Psoas muscle (tissue), 8 donors: Measurements from ENCODE around the gene RNF150. TPM values are rescaled to one million over a fixed set of nuclear protein-coding genes. Genes with fewer than 3 reads are reported as not detected.

ENCODE experiments used
- ATAC-seq, 4 donors: fragments of 200-7000 bp; cut with Tn5 transposase; one replicate each; pipeline ENCODE4 v1.9.1; 2020; ENCODE audit warnings: moderate library complexity in 3 of 4, mild to moderate bottlenecking in 2 of 4
- DNase-seq, 2 donors: peaks; one replicate each; pipeline ENCODE4 v3.0.0-alpha.2; 2020
- H3K27ac ChIP-seq: fragments of 200-600 bp; one replicate; pipeline ENCODE4 v1.8.0; 2022
- H3K27me3 ChIP-seq, 3 donors: fragments of 200-600 bp in 1 of 3; one replicate each; pipeline versions ENCODE4 v1.6.1 to v1.8.0; 2013 to 2022; ENCODE audit warnings: low read length in 2 of 3, mild to moderate bottlenecking in 2 of 3, moderate library complexity in 1 of 3; ENCODE audit not compliant: insufficient read depth in 3 of 3
- H3K36me3 ChIP-seq, 2 donors: fragments of 200-600 bp in 1 of 2; one replicate each; pipeline versions ENCODE4 v1.6.1 to v1.8.0; 2013 to 2022; ENCODE audit warnings: low read depth in 1 of 2, mild to moderate bottlenecking in 1 of 2, moderate library complexity in 1 of 2; ENCODE audit not compliant: insufficient read depth in 1 of 2
- H3K4me1 ChIP-seq: fragments of 200-600 bp; one replicate; pipeline ENCODE4 v1.8.0; 2022
- H3K4me3 ChIP-seq: fragments of 200-600 bp; one replicate; pipeline ENCODE4 v1.8.0; 2022; ENCODE audit warnings: mild to moderate bottlenecking
- H3K9me3 ChIP-seq: fragments of 200-600 bp; one replicate; pipeline ENCODE4 v1.8.0; 2022
- WGBS, 3 donors: extraction: QIAGEN DNeasy Blood & Tissue Kit; methylation state at CpG; one replicate each; pipeline versions ENCODE4 v1.1.6 to v1.1.7; 2013; 5-methylcytosine and 5-hydroxymethylcytosine counted together
- intact Hi-C, 2 donors: fragments of 100-400 bp; cut with DNase I; formaldehyde crosslinking; loops; one replicate each; pipeline versions ENCODE4 v1.11.0 to v1.14.2; 2022
- polyA plus RNA-seq, 3 donors: library from polyadenylated mRNA; stranded (reverse); fragments of 200-250 nt; gene quantifications; one replicate each; pipeline ENCODE4 v1.2.3, GENCODE V29; 2013
- total RNA-seq, 4 donors: library from RNA; stranded (reverse); fragmentation: NEBNext Ultra II Directional in 2 of 4; extraction: Animal tissue kit (Norgen Biotek cat#: 25700) in 2 of 4; gene quantifications; one replicate each; pipeline versions ENCODE4 v1.2.1 to v1.2.4, GENCODE V29; 2021 to 2023
- TF ChIP-seq, protein P1 (sequence below): fragments of 200-600 bp; IDR thresholded peaks from one replicate; pipeline ENCODE4 v1.8.0; 2022; ENCODE audit warnings: antibody characterized with exemption
- donor health status: healthy with polysubstance abuse.
- donor health status: DM: no; HTN: no; CAD: no; lungs with moderate emphysema.
- donor health status: Bipolar disorder and iron deficiency.
- donor health status: healthy.
- donor health status: DM: yes; HTN: yes; CAD: no.
- donor health status: DM: no; HTN: no; CAD: no.
- donor health status: DM: no; HTN: no; CAD: no.
- donor health status: DM: yes; HTN: yes; CAD: no.

RNF150 gene
- total and polyA plus RNA-seq, 7 donors = 0.78 to 12.6 (median 3.2) TPM

- WGBS, 3 donors = 87 to 93% (median 93%) methylated on average over 3 of the region's 3 CpGs
- Histone ChIP-seq H3K4me1 (peaks cover 12% of the 10 kb centered on the region), H3K36me3 (no peaks in the 10 kb centered on the region), H3K27ac (no peak overlapping the region), H3K27me3 (no peaks in the 10 kb centered on the region), H3K9me3 (no peaks in the 10 kb centered on the region), H3K4me3 (no peak overlapping the region)
- DNase-seq (no peak), ATAC-seq (no peak)
- intact Hi-C loops = no loop called here
- TF ChIP-seq, protein P1, sequence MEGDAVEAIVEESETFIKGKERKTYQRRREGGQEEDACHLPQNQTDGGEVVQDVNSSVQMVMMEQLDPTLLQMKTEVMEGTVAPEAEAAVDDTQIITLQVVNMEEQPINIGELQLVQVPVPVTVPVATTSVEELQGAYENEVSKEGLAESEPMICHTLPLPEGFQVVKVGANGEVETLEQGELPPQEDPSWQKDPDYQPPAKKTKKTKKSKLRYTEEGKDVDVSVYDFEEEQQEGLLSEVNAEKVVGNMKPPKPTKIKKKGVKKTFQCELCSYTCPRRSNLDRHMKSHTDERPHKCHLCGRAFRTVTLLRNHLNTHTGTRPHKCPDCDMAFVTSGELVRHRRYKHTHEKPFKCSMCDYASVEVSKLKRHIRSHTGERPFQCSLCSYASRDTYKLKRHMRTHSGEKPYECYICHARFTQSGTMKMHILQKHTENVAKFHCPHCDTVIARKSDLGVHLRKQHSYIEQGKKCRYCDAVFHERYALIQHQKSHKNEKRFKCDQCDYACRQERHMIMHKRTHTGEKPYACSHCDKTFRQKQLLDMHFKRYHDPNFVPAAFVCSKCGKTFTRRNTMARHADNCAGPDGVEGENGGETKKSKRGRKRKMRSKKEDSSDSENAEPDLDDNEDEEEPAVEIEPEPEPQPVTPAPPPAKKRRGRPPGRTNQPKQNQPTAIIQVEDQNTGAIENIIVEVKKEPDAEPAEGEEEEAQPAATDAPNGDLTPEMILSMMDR = no peak
Observed at GRCh38 chr4:141065872-141066271, 67.4 kb downstream of the RNF150 start.

DNA sequence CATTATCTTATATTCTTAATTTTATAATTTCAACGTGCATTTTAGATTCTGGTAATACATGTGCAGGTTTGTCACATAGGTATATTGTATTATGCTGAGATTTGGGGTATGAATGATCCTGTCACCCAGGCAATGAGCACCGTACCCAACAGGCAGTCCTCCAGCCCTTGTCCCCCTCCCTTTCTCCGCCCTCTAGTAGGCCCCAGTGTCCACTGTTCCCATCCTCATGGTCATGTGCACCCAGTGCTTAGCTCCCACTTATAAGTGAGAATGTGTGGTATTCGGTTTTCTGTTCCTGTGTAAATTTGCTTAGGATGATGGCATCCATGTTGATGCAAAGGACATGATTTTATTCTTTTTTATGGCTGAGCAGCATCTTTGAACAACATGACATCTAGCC lies 70.6 kb downstream of the RNF150 start:
- TF ChIP-seq, protein P1 = no peak
- intact Hi-C loops = no loop called here
- Histone ChIP-seq H3K9me3 (no peaks in the 10 kb centered on the region), H3K27me3 (no peaks in the 10 kb centered on the region), H3K4me1 (peaks cover 12% of the 10 kb centered on the region), H3K4me3 (no peak overlapping the region), H3K36me3 (no peaks in the 10 kb centered on the region), H3K27ac (no peak overlapping the region)
- DNase-seq = no peak
- ATAC-seq = no peak
- 78 to 92% (median 78%) methylated on average over 4 of the region's 4 CpGs for WGBS, 3 donors

GRCh38 chr4:141058591-141059512 lies 74.4 kb downstream of the RNF150 start:
- TF ChIP-seq, protein P1 = no peak
- Histone ChIP-seq H3K27me3 (no peaks in the 10 kb centered on the region), H3K9me3 (no peaks in the 10 kb centered on the region), H3K4me3 (no peak overlapping the region), H3K27ac (no peak overlapping the region), H3K4me1 (peaks cover 10% of the 10 kb centered on the region), H3K36me3 (no peaks in the 10 kb centered on the region)
- ATAC-seq (no peak), DNase-seq (no peak)
- 76 to 85% (median 83%) methylated on average over 4 of the region's 4 CpGs for WGBS, 3 donors
- intact Hi-C loops = no loop called here

DNA sequence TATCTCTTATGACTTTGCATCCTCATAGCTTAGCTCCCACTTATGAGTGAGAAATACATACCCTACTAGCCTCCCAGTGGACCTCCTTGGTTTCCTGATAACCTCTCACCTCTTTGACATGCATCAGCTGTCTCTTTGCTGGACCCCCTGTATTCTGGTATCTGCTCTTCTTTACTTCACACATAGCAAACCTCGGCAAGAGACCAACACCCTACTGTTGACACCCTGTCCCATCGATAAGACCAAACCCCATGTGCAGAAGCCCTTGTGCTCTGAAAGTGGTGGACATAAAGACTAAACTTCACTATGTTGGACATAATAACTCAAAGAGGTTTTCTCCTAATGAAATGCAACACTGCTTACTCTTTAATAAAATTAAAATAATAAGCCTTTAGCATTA lies 75.7 kb downstream of the RNF150 start:
- no peak overlapping the region for H3K27ac ChIP-seq
- H3K27me3 ChIP-seq = no peaks in the 10 kb centered on the region
- H3K36me3 ChIP-seq = no peaks in the 10 kb centered on the region
- ATAC-seq (no peak), DNase-seq (no peak)
- no peaks in the 10 kb centered on the region for H3K9me3 ChIP-seq
- no peak overlapping the region for H3K4me3 ChIP-seq
- 96 to 99% (median 98%) methylated on average over 2 of the region's 2 CpGs for WGBS, 3 donors
- H3K4me1 ChIP-seq = peaks cover 10% of the 10 kb centered on the region
- TF ChIP-seq, protein P1 = no peak
- intact Hi-C loops = no loop called here
